Esophagus muscularis mucosa (tissue), 3 donors: ENCODE data around the gene RBFOX2.

Experiments
- CTCF ChIP-seq, 3 experiments: fragments of 200-600 bp in 2 of 3; fragments of 450-650 bp in 1 of 3; sonication (generic) in 2 of 3; IDR thresholded peaks; one replicate each; pipeline ENCODE4 v1.5.1; 2017 to 2019; ENCODE audit warnings: antibody characterized with exemption in 3 of 3, mild to moderate bottlenecking in 2 of 3, moderate library complexity in 1 of 3
- POLR2A ChIP-seq: fragments of 450-650 bp; IDR thresholded peaks from one replicate; pipeline ENCODE4 v1.6.1; 2017; ENCODE audit warnings: antibody characterized with exemption, moderate library complexity, mild to moderate bottlenecking, low read depth

- TF ChIP-seq CTCF (IDR thresholded peaks at IDR 0.05): no peak
- no peak for TF ChIP-seq POLR2A
Observed at GRCh38 chr22:35928285-35928798, 100.3 kb downstream of the RBFOX2 start.
